GM21825 (cell line): Measurements from ENCODE around the gene PSAT1.

Source experiments
- ATAC-seq: cut with Tn5 transposase; IDR thresholded peaks from one replicate; pipeline ENCODE4 v1.9.1; 2021; ENCODE audit warnings: mild to moderate bottlenecking, moderate library complexity; ENCODE audit not compliant: unreplicated experiment

PSAT1 gene

DNA sequence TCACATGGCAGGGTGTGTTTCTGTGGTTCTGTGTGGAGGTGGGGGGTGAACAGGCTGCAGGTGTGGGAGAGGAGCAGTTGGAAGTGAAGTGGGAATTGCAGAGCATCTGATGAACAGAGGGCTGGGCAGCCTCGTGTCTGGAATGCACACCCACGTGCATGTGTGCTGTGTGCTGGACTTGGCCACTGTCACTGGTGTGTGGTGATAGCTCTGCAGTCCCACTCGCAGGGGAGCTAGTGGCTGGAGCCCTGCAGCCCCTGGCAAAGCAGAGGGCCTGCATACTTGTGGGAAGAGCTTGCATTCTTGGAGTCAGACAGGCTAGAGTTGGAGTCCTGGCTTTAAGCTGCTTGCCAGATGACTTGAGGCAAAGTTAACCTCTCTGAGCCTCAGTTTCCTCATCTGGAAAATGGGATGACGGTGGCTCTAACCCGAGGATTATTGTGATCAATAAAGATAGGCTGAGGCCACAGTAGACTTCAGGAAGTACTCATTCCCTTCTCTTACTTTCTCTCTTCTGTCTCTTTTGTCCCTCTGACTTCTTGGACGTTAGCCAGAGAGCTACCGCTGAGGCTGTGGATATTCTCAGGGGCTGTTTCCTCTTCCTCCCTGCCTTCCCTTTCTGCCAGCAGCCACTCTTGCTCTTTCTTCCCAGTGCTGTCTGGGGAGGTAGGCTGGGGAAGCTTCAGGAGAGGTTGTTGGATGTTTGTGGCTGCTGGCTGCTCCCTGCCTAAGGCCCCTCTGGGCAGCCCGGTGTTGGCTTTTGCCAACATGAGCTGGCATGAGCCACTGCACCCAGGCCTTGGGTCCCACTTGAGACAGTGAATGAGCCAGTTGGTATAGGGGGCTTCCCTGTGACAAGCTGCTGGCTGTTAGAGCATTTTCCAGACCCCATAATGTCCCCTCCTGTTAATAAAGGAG is 18.3 kb downstream of the PSAT1 start:
- ATAC-seq, result no peak

DNA sequence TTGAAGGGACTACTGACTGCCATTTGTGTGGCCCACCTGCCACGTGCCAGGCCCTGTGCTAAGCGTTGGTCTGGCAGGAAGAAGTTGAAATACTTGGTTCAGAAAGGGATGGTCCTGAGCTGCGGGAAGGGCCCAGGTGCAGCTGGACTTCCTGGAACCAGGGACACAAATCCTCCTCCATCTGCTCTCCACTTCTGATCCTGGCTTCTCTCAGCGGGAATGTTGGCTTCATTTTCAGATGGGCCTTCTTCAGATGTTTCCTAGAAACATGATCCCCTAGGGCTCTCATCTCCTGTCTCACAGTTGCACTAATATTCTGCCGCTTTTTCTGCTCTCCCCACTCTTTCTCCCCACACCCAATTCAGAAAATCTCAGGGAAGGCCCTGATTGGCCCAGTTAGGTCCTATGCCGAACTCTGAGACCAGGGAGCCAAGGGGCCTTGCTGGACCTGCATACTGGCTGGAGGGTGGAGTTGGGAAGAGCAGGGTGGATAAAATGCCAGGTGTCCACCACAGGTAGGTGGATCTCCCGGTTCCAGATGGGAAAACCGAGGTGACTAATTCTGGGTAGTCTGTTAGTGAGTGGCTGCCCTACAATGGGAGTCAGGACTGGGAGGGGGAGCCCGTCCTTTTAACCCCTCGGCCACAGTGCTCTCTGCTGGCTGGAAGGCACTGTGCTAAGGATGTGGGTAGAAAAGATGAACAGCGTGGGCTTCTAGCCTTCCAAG is 19.4 kb downstream of the PSAT1 start:
- ATAC-seq, result no peak

DNA sequence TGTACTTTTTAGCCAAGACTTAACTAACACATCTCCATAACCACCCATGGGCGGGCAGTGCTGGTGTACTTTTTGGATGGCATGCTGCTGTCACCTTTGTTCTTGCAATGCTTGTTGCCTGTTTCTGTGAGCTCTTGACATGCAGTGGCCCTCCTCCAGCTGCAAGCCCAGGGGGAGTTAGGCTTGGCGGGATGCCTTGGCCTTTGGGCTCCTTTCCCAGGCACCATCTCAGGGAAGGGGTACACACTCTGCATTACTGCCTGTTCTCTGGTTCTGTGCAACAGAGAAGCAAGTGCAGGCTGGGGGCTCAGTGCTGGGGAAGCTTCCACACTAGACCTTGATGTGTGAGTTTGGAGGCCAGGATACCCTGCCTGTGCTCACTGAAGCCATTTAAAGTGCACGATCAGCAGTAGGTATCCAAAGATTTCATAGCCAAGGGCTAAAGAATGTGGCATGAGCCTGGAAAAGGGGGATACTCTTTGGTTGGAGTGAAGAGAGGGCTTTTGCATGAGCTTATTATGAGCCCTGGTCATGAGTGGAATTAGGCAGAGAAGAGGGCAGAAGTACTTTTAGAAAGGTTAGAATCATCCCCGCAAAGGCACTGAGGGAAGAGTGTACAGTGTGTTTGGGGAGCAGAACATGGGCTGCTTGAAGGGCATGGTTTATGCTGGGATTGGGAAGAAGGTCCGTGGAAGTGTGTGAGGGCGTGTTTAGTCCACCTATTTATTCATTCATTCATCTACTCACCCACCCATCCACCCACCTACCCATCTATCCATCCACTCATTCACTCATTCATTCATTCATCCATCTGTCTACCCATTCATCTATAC is 22.5 kb downstream of the PSAT1 start:
- no peak for ATAC-seq

- no peak for ATAC-seq
These were observed 23.2 kb downstream of the PSAT1 start for GRCh38 chr9:78320030-78320693.

DNA sequence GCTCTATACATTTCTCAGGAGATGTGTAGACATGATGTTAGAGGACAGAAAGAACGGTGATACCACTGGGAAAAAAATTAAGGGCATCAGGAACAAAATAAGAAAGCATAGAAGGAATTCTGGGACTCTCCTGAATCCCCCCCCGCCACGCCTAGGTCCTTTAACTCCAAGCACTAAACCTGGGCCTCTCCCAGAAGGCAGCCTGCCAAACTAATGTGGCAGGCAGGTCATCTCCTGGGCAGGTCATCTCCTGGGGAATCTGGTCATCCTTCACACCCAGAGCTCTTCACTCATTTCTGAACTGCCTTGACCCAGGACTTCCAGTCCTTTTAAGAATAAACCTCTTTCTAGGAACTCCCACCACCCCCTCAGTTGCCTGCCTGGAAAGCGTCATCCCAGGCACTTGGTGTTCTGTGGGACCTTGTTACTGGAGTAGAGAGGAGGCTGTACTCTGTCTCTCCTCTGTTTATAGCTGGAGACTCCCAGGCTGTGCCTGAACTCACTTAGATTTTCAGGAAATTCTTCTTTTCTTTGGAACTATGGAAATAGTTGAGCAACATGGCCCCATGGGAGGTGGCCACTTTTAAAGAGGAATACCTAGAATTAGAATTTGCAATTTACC is 24.1 kb downstream of the PSAT1 start:
- no peak for ATAC-seq

GRCh38 chr9:78321505-78321904 is 24.6 kb downstream of the PSAT1 start:
- ATAC-seq, result no peak

DNA sequence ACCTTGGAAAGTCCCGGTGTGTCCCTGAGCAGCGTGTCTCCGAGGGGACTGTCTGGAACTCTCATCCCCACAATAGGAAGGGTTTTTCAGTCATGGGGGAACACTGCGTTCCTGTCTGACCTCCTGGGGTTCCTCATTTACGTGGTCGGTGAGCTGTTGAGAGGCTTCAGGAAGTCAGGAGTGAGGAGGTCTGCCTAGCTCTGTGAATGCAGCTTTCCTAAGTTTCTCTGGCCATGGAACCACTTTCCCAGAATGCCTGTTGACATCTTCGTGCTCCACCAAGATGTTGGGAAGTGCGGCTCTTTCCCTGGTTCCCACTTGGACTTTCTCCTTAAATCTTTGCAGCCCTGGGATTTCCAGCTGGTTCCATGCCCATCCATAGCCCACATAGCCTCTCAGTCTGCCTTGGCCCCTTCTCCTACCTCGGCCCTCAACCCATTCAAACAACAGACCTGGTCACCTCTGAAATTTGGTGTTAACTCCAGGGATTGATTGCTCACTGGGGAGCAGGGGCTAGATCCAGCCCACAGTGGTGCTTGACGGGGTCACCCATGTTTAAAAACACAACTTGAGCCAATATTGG is 27.2 kb downstream of the PSAT1 start:
- no peak for ATAC-seq

GRCh38 chr9:78324682-78325081 is 27.8 kb downstream of the PSAT1 start:
- ATAC-seq, result no peak

GRCh38 chr9:78325343-78325742 is 28.4 kb downstream of the PSAT1 start:
- ATAC-seq, result no peak

- no peak for ATAC-seq
These were observed 29.0 kb downstream of the PSAT1 start for GRCh38 chr9:78325846-78326360.

- no peak for ATAC-seq
These were observed 29.6 kb downstream of the PSAT1 start for GRCh38 chr9:78326564-78326963.

DNA sequence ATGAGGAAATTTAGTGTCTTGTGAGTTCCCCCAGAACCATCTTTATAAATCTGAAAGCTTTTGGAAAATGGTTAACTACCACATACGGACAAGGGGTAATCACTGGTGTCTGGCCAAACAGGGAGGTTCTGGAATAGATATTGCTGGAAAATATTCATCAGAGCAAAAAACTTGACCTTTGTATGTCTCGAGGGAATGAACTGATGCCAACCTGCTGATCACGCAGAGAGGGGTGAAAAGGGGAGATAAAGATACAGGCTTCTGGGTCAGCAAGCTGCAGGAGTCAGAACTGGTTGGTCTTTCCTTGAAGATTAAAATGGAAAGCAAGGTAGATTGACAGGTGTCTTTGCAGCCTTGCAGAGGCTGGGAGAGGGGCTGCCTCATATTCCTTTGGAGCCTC is 35.5 kb downstream of the PSAT1 start:
- ATAC-seq, result no peak

GRCh38 chr9:78348848-78349247 is 51.9 kb downstream of the PSAT1 start:
- no peak for ATAC-seq

GRCh38 chr9:78351816-78352215 is 54.9 kb downstream of the PSAT1 start:
- no peak for ATAC-seq

DNA sequence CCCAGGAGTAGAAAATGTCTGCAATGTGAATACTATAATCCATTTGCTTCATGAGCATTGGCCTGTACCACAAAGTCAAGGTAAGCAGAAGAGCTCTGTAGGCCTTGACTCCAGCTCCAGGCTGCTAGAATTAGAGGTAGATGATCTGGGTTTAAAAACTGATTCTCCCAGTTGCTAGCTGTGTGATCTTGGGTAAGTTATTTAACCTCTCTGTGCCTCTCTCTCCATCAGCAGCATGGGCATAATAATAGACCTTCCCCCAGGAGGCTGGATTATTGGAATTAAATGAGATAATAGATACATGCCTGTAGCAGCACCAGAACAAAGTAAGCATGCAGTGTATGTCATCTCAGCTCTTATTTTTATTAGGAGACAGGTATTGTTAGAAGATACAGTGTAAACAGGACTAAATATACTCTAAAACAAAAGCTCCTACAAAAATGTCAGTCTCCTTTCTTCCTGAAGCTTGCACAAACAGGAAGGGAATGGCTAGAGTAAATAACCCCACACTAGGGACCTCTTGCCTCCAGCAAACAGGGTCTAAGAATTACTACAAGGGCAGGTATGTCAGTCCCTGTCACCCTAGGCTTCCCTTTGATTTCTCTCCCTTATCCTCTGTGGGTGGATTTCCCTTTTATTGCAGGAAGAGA is 57.5 kb downstream of the PSAT1 start:
- ATAC-seq, result no peak

GRCh38 chr9:78354989-78355388 is 58.1 kb downstream of the PSAT1 start:
- no peak for ATAC-seq

- no peak for ATAC-seq
These were observed 59.7 kb downstream of the PSAT1 start for GRCh38 chr9:78356634-78357033.

- ATAC-seq, result no peak
These were observed 60.4 kb downstream of the PSAT1 start for GRCh38 chr9:78357165-78357873.
